ENCODE results near the gene CLDN19.
"Not testable (repeated sequence)": the region's sequence is repeated elsewhere in the genome, so short reads cannot be mapped to it uniquely, and the experiment has no call there.

Gene CLDN19

DNA sequence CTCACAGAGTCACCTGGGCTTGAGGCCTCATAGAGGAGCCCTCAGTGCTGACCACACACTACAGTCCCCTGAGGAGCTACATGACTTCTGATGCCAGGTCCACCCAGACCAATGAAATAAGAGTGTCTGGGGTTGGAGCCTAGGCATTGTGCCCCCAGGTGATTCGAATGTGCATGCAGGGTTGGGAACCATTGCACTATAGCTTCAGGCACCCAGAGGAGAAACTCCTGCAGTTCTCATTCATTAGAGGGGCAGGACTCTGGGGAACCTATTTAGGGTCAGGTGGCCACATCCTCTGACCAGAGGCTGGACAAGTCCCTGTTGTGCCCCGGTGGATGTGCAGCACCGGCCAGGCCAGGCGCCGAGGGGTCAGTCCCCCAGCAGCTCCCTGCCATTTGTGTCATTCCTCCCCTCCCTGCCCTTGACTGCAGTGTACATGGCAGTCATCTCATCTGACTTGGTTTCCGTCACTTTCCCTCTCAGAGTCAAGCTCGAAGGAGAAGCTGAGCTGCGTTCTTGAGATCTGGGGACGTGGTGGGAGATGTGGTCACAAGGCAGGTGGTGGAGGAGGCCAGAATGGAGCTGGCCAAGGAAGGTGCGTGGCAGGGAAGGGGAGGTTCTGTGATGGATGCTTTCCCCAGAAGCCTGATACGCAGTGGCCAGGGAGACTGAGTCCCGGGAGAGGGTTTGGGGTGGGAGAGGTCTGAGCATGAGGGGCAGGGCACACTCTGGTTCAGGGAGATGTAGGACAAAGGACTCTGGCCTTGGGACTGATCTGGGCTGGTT, 6.4 kb downstream of the CLDN19 start:
- in situ Hi-C loops (cut with MboI; ENCODE audit: low sequenced_read_pairs, unreplicated experiment), result loop anchor here (25.0 kb wide), 1 partner anchor 396 kb away; the partner anchor contains the start of gene FOXJ3
- DNase-seq (ENCODE audit: low spot score), result no peak
- TF ChIP-seq, protein P1, sequence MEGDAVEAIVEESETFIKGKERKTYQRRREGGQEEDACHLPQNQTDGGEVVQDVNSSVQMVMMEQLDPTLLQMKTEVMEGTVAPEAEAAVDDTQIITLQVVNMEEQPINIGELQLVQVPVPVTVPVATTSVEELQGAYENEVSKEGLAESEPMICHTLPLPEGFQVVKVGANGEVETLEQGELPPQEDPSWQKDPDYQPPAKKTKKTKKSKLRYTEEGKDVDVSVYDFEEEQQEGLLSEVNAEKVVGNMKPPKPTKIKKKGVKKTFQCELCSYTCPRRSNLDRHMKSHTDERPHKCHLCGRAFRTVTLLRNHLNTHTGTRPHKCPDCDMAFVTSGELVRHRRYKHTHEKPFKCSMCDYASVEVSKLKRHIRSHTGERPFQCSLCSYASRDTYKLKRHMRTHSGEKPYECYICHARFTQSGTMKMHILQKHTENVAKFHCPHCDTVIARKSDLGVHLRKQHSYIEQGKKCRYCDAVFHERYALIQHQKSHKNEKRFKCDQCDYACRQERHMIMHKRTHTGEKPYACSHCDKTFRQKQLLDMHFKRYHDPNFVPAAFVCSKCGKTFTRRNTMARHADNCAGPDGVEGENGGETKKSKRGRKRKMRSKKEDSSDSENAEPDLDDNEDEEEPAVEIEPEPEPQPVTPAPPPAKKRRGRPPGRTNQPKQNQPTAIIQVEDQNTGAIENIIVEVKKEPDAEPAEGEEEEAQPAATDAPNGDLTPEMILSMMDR (IDR thresholded peaks at IDR 0.05; ENCODE audit: borderline replicate concordance, control extremely low read depth, extremely low read depth, insufficient read depth, missing control alignments), result no peak

DNA sequence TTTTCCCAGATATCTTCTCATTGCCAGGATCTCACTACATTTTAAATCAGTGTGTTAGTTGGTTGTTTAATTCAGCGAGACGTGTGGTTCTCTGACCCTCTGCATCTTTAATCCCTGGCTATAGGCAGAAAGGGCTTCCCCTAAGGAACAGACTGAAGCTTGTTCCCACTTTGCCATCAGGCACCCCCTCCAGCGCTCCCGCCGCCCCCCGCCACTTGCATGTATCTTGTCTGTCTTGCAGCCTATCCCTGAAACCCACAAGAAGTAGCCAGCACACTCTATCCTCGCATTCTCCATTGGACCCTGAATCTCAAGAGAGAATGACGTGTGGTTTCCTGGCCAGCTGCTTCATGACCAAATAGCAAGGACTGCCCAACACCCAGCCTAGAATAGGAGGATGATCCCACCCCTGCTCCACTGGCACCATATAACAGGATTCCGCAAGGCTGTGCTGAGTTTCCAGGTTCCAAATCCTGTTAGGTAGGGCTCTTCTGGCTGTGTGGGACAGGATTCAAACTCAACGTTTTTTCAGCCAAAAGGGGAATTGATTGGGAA, 7.8 kb downstream of the CLDN19 start:
- in situ Hi-C loops (cut with MboI; ENCODE audit: low sequenced_read_pairs, unreplicated experiment), result loop anchor here (25.0 kb wide), 1 partner anchor 395 kb away; the partner anchor contains the start of gene FOXJ3
- TF ChIP-seq, protein P1 (IDR thresholded peaks at IDR 0.05; ENCODE audit: borderline replicate concordance, control extremely low read depth, extremely low read depth, insufficient read depth, missing control alignments), result no peak
- DNase-seq (ENCODE audit: low spot score), result no peak

DNA sequence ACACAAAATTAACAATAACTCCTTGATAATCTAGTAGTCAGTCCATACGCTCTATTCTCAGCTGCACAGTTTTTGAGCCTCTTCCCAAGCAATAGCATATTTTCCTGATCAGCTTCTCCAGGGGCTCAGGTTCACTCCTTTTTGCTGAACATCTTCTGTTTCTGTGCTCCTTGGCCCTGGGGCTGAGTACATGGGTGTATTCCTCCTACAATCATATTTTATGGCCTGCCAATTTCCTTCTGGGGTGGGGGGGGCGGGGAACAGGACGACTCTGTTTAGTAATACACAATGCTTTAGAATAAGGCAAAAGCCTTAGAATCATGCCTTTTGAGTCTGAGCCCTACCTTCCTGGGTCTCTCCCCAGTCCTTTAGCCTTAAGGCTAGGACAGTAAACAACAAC, 8.5 kb downstream of the CLDN19 start:
- no peak for DNase-seq (ENCODE audit: low spot score)
- in situ Hi-C loops (cut with MboI; ENCODE audit: low sequenced_read_pairs, unreplicated experiment), result loop anchor here (25.0 kb wide), 1 partner anchor 394 kb away; the partner anchor contains the start of gene FOXJ3
- TF ChIP-seq, protein P1 (IDR thresholded peaks at IDR 0.05; ENCODE audit: borderline replicate concordance, control extremely low read depth, extremely low read depth, insufficient read depth, missing control alignments), result no peak

DNA sequence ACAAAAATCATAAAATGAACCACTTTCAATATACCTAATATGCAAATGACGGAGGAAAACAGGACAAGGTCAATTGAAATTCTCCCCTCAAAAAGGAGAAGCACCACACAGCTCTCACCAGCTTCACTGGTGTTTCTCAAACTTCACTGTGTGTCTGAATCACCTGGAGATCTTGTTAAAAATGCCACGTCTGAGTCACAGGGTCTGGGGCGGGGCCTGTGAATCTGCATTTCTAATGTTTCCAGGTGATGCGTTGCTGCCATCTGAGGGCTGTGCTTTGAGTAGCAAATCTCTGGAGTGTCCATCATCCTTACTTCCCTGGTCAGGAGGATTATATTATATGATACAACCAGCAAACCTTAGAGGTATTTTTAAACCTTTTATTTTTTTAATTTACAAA, 9.0 kb downstream of the CLDN19 start:
- in situ Hi-C loops (cut with MboI; ENCODE audit: low sequenced_read_pairs, unreplicated experiment), result loop anchor here (25.0 kb wide), 1 partner anchor 394 kb away; the partner anchor contains the start of gene FOXJ3
- TF ChIP-seq, protein P1 (IDR thresholded peaks at IDR 0.05; ENCODE audit: borderline replicate concordance, control extremely low read depth, extremely low read depth, insufficient read depth, missing control alignments), result no peak
- DNase-seq (ENCODE audit: low spot score), result no peak

DNA sequence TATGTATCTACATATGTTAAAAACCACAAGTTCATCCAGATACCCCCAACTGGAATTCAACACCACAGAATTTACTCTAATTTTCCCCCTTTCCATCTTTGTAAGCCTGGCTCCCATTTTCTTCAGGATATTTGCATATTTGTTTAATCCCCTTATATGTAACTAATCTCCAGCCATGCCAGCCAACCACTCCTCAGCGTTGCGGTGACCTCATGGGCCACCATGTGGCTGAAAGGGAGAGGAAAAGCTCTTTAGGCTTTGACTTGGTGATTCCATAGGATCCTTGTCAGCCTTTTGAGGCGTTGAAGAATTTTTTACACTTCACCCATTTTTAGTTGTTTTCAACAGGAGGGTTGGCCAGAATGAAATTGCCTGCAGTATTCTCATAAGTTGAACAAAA, 10.0 kb downstream of the CLDN19 start:
- TF ChIP-seq, protein P1 (IDR thresholded peaks at IDR 0.05; ENCODE audit: borderline replicate concordance, control extremely low read depth, extremely low read depth, insufficient read depth, missing control alignments), result no peak
- DNase-seq (ENCODE audit: low spot score), result no peak
- in situ Hi-C loops (cut with MboI; ENCODE audit: low sequenced_read_pairs, unreplicated experiment), result loop anchor here (25.0 kb wide), 1 partner anchor 393 kb away; the partner anchor contains the start of gene FOXJ3

DNA sequence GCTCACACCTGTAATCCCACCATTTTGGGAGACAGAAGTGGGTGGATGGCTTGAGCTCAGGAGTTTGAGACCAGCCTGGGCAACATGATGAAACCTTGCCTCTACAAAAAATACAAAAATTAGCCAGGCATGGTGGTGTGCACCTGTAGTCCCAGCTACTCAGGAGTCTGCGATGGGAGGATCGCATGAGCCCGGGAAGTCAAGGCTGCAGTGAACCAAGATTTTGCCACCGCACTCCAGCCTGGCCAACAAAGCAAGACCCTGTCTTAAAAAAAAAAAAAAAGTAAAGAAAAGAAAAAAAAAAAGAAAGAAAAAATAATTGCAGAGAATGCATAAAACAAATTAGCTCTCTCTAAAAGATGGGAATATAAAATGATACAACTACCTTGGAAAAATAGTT, 14.2 kb downstream of the CLDN19 start:
- in situ Hi-C loops (cut with MboI; ENCODE audit: low sequenced_read_pairs, unreplicated experiment), result loop anchor here (25.0 kb wide), 1 partner anchor 389 kb away; the partner anchor contains the start of gene FOXJ3
- DNase-seq (ENCODE audit: low spot score), result not testable (repeated sequence)

DNA sequence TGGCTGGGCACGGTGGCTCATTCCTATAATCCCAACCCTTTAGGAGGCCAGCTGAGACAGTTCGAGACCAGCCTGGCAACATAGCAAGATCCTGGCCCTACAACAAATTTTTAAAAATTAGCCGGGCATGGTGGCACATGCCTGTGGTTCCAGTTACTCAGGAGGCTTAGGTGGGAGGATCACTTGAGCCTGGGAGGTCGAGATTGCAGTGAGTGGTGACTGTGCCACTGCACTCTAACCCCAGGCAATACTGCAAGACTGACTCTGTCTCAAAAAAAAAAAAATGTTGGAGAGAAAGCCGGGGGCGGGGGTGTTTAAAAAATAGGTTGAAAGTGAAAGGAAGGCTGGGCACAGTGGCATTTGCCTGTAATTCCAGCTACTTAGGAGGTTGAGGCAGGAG, 16.5 kb downstream of the CLDN19 start:
- in situ Hi-C loops (cut with MboI; ENCODE audit: low sequenced_read_pairs, unreplicated experiment), result no loop called here
- TF ChIP-seq, protein P1 (IDR thresholded peaks at IDR 0.05; ENCODE audit: borderline replicate concordance, control extremely low read depth, extremely low read depth, insufficient read depth, missing control alignments), result no peak

DNA sequence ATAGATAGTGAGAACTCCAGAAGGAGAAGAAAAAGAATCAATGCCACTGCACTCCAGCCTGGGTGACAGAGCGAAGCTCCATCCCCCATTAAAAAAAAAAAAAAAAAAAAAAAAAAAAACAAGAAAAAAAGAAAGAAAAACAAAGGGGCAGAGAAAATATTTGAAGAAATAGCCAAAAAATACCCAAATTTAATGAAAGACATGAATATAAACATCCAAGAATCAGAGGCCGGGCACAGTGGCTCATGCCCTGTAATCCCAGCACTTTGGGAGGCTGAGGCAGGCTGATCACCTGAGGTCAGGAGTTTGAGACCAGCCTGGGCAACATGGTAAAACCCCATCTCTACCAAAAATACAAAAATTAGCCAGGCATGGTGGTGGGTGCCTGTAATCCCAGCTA, 17.6 kb downstream of the CLDN19 start:
- DNase-seq (ENCODE audit: low spot score); in situ Hi-C loops (cut with MboI; ENCODE audit: low sequenced_read_pairs, unreplicated experiment): not testable (repeated sequence)

More for the DNA sequence above, 16.5 kb downstream of the CLDN19 start:
- DNase-seq (ENCODE audit: low spot score), result no peak

All from GM13976 (cell line).